Keratinocyte (primary cell): Measurements from ENCODE around the gene STAB2. TPM values are rescaled to one million over a fixed set of nuclear protein-coding genes. Genes with fewer than 3 reads are reported as not detected.

Experiments
- DNase-seq: peaks from one replicate; pipeline ENCODE4 v3.0.0-alpha.2; 2011; ENCODE audit warnings: low read depth, missing footprints, low spot score
- FAIRE-seq: peaks from 2 replicates; lab custom pipeline; 2011; peaks lifted over from hg19 to GRCh38; lab: Jason Lieb, UNC
- H2AFZ ChIP-seq: 2 replicates; pipeline ENCODE4 v1.6.0; 2012; ENCODE audit warnings: low read length, control low read depth, inconsistent platforms; ENCODE audit not compliant: control insufficient read depth
- H3K27ac ChIP-seq: 2 replicates; pipeline ENCODE4 v1.5.1; 2011; ENCODE audit warnings: low read length; ENCODE audit not compliant: control insufficient read depth, insufficient read depth
- H3K27me3 ChIP-seq: 3 replicates; pipeline ENCODE4 v1.6.0; 2011; ENCODE audit warnings: low read length; ENCODE audit not compliant: control insufficient read depth, insufficient read depth; ENCODE audit errors: extremely low read depth
- H3K36me3 ChIP-seq, 2 experiments: 2 replicates in 1 of 2; 3 replicates in 1 of 2; pipeline ENCODE4 v1.5.1; 2011; ENCODE audit warnings: low read length in 2 of 2, mild to moderate bottlenecking in 1 of 2; ENCODE audit not compliant: control insufficient read depth in 2 of 2, insufficient read depth in 2 of 2; ENCODE audit errors: extremely low read depth in 1 of 2
- H3K4me1 ChIP-seq: 3 replicates; pipeline ENCODE4 v1.5.1; 2011; ENCODE audit warnings: low read length; ENCODE audit not compliant: control insufficient read depth, insufficient read depth; ENCODE audit errors: extremely low read depth
- H3K4me2 ChIP-seq: 3 replicates; pipeline ENCODE4 v1.6.0; 2011; ENCODE audit warnings: low read depth, low read length; ENCODE audit not compliant: control insufficient read depth, insufficient read depth; ENCODE audit errors: extremely low read depth
- H3K4me3 ChIP-seq, 3 experiments: fragments of 200-600 bp in 1 of 3; sonication (generic) in 1 of 3; 2 replicates in 2 of 3; 3 replicates in 1 of 3; pipeline ENCODE4 v1.5.1; 2011 to 2016; ENCODE audit warnings: low read length in 3 of 3, mild to moderate bottlenecking in 3 of 3, control low read depth in 2 of 3, inconsistent platforms in 1 of 3, low read depth in 1 of 3, mixed read lengths in 1 of 3, mixed run types in 1 of 3, moderate library complexity in 1 of 3; ENCODE audit not compliant: control insufficient read depth in 2 of 3, insufficient read depth in 2 of 3; ENCODE audit errors: extremely low read depth in 1 of 3
- H3K79me2 ChIP-seq: 2 replicates; pipeline ENCODE4 v1.6.0; 2012; ENCODE audit warnings: low read length; ENCODE audit not compliant: control insufficient read depth, insufficient read depth
- H3K9ac ChIP-seq: 3 replicates; pipeline ENCODE4 v1.6.0; 2011; ENCODE audit warnings: low read length; ENCODE audit not compliant: control insufficient read depth, insufficient read depth; ENCODE audit errors: extremely low read depth
- H3K9me1 ChIP-seq: 3 replicates; pipeline ENCODE4 v1.6.0; 2011; ENCODE audit warnings: low read length; ENCODE audit not compliant: control insufficient read depth, insufficient read depth; ENCODE audit errors: extremely low read depth
- H3K9me3 ChIP-seq: 2 replicates; pipeline ENCODE4 v1.5.1; 2012; ENCODE audit warnings: low read depth, low read length; ENCODE audit not compliant: control insufficient read depth
- H4K20me1 ChIP-seq: 3 replicates; pipeline ENCODE4 v1.6.0; 2011; ENCODE audit warnings: low read length; ENCODE audit not compliant: control insufficient read depth, insufficient read depth; ENCODE audit errors: extremely low read depth
- CTCF ChIP-seq, 3 experiments: IDR thresholded peaks in 1 of 3; conservative IDR thresholded peaks in 1 of 3; optimal IDR thresholded peaks in 1 of 3; 2 replicates in 2 of 3; 3 replicates in 1 of 3; pipeline versions ENCODE3 to v1.5.1; 2011; ENCODE audit warnings: low read length in 3 of 3, mild to moderate bottlenecking in 3 of 3, moderate library complexity in 2 of 3, control low read depth in 1 of 3, inconsistent platforms in 1 of 3; ENCODE audit not compliant: insufficient read depth in 2 of 3; ENCODE audit errors: extremely low read depth in 1 of 3
- EZH2 ChIP-seq: IDR thresholded peaks from one replicate; pipeline ENCODE4 v1.6.1; 2012; ENCODE audit warnings: inconsistent platforms, mild to moderate bottlenecking, low read length, moderate library complexity
- dilution Hi-C: fragments of 300-500 bp; cut with MboI; formaldehyde crosslinking; loops from one replicate; pipeline ENCODE4 v1.7.0; 2020; ENCODE audit warnings: low sequenced_read_pairs; ENCODE audit not compliant: extremely low pct_ligation_motif_present
- polyA plus RNA-seq, 5 experiments: library from polyadenylated mRNA; depleted of rRNA in 3 of 5; stranded (reverse) in 3 of 5; stranded (forward) in 1 of 5; unstranded in 1 of 5; fragments of >200 nt; gene quantifications; 1 replicate in 1 of 5; 2 replicates in 3 of 5; 3 replicates in 1 of 5; pipeline versions ENCODE4 v1.2.1 to v1.2.3, GENCODE V29; 2011 to 2012; ENCODE audit warnings: missing spikeins in 2 of 5, low read depth in 1 of 5, low replicate concordance in 1 of 5

Gene STAB2
- polyA plus RNA-seq, 1 donor (not counting 4 experiments of a cell fraction or from before 2014, with no cell fraction given) = not detected

- Histone ChIP-seq H3K27ac (no peak overlapping the region), H3K4me1 (no peaks in the 10 kb centered on the region), H3K4me2 (no peak overlapping the region), H4K20me1 (no peaks in the 10 kb centered on the region), H3K9ac (no peak overlapping the region), H3K4me3 (no peak overlapping the region), H3K36me3 (no peaks in the 10 kb centered on the region), H3K27me3 (no peaks in the 10 kb centered on the region), H3K9me1 (no peaks in the 10 kb centered on the region), H2AFZ (no peak overlapping the region), H3K9me3 (no peaks in the 10 kb centered on the region), H3K79me2 (no peaks in the 10 kb centered on the region)
- no peak for DNase-seq
- dilution Hi-C loops = no loop called here
- FAIRE-seq = no peak
- TF ChIP-seq CTCF (optimal IDR thresholded peaks at IDR 0.05 in 1 of 3, IDR thresholded peaks at IDR 0.05 in 1 of 3, conservative IDR thresholded peaks at IDR 0.05 in 1 of 3; ENCODE audit: extremely low read depth in 1 of 3, insufficient read depth in 2 of 3, low read length in 3 of 3) = no peak
- TF ChIP-seq EZH2 = no peak
Observed at GRCh38 chr12:103676893-103677292, 89.8 kb downstream of the STAB2 start.

GRCh38 chr12:103677341-103677740 lies 90.3 kb downstream of the STAB2 start:
- Histone ChIP-seq H4K20me1 (no peaks in the 10 kb centered on the region), H3K4me3 (no peak overlapping the region), H3K27me3 (no peaks in the 10 kb centered on the region), H2AFZ (no peak overlapping the region), H3K36me3 (no peaks in the 10 kb centered on the region), H3K9ac (no peak overlapping the region), H3K9me3 (no peaks in the 10 kb centered on the region), H3K4me2 (no peak overlapping the region), H3K79me2 (no peaks in the 10 kb centered on the region), H3K4me1 (no peaks in the 10 kb centered on the region), H3K27ac (no peak overlapping the region), H3K9me1 (no peaks in the 10 kb centered on the region)
- TF ChIP-seq EZH2 (no peak), CTCF (optimal IDR thresholded peaks at IDR 0.05 in 1 of 3, IDR thresholded peaks at IDR 0.05 in 1 of 3, conservative IDR thresholded peaks at IDR 0.05 in 1 of 3; ENCODE audit: extremely low read depth in 1 of 3, insufficient read depth in 2 of 3, low read length in 3 of 3) (no peak)
- FAIRE-seq (no peak), DNase-seq (no peak)
- dilution Hi-C loops = no loop called here
